Dermis lymphatic vessel endothelial cell (primary cell): ENCODE measurements around the gene MT1A. TPM values are rescaled to one million over a fixed set of nuclear protein-coding genes. Genes with fewer than 3 reads are reported as not detected.

Experiments used
- total RNA-seq: library from RNA; depleted of rRNA; stranded (reverse); fragments of >200 nt; gene quantifications from 2 replicates; pipeline ENCODE4 v1.2.1, GENCODE V29; 2014

MT1A gene
- total RNA-seq = 0.43 TPM in 1 of 2 replicates, not detected in the other

DNA sequence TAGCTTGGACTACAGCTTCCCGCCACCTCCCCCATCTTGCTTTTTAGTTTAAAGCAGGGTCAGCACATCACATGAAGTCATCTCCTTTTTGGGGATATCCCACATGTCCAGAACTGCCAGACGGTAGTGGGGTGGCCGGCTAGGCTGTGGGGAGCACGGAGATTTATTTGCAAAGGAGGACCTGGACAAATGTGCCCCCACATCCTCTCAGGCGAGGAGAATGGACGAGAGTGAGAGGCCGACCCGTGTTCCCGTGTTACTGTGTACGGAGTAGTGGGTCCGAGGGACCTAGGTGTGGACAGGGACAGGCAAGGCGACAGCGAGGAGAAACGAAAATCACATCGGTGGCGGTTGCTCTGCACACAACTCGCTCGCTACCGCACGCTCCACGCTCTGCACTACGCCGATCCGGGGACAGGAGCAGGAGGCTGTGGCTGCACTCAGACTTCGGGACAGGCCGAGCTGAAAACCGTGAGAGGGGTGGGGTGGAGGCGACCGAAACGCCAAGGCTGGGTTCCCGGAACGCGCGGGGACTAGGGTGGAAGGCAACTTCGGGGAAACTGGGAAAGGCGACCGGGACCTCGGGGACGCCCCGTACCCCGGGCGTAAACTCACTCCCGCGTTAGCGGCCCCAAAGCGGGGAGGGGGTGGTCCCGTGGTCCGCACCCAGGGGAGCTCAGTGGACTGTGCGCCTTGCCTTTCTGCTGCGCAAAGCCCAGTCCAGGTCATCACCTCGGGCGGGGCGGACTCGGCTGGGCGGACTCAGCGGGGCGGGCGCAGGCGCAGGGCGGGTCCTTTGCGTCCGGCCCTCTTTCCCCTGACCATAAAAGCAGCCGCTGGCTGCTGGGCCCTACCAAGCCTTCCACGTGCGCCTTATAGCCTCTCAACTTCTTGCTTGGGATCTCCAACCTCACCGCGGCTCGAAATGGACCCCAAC lies at the start of gene MT1A:
Gene MT1A (plus strand): TSS at position 853 of the 937 bp plus-strand sequence. CDS start 73 bp downstream, at position 926.

DNA sequence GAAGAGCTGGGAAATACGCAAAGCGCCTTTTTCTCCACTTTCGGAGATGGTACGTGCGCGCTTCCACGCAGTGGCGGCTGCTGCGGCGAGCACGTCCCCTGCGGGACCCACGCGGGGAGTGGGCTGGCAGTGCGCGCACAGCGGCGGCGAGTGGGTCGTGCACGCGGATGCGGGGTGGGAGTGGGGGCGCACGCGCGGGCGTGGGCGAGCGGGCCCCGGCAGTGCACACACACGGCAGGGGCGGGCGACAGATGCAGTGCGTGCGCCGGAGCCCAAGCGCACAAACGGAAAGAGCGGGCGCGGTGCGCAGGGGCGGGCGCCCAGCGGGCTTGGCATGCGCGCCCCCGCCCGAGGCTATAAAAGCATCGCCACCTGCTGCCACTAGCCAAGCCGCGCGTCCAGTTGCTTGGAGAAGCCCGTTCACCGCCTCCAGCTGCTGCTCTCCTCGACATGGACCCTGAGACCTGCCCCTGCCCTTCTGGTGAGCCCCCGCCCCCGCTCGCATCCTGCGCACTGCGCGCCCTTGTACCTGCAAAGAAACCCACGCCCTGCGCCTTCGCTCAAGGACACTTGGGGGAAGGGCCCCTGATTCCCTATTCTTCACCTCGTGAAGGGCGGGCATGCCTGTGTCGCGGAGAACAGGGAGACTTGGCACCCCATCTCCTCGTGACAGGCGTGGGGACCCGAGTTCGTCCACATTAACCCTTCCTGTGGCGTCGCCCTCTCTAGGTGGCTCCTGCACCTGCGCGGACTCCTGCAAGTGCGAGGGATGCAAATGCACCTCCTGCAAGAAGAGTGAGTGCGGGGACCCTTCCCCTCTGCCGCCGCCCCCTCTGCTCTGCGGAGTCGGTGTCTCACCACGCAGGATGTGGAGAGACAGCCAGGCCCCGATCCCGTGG lies 49.1 kb upstream of the MT1A start, which contains the start of gene MT3:
Gene MT3 (plus strand): TSS at position 388 of the 899 bp plus-strand sequence. CDS start 63 bp downstream, at position 451.

DNA sequence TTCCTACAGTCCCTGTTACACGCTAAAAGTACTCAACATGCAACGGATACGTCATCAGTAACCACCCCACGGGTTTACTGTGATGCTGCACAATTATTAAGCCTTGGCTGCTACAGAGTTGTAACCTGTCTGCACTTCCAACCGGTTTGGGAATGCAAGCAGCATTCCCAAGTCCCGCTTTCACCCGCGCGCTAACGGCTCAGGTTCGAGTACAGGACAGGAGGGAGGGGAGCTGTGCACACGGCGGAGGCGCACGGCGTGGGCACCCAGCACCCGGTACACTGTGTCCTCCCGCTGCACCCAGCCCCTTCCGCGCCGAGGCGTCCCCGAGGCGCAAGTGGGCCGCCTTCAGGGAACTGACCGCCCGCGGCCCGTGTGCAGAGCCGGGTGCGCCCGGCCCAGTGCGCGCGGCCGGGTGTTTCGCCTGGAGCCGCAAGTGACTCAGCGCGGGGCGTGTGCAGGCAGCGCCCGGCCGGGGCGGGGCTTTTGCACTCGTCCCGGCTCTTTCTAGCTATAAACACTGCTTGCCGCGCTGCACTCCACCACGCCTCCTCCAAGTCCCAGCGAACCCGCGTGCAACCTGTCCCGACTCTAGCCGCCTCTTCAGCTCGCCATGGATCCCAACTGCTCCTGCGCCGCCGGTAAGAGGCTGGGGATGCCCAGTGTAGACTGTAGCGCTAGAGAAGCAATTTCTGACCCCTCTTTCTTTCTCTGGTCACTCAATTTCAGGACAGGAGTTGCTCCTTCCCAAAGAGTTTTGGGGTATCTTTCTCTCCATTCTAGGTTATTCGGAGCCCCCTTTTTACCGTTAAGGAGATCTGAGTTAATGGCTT lies 30.2 kb upstream of the MT1A start, which contains the start of gene MT2A:
Gene MT2A (plus strand): TSS at position 542 of the 833 bp plus-strand sequence. CDS start 72 bp downstream, at position 614.

DNA sequence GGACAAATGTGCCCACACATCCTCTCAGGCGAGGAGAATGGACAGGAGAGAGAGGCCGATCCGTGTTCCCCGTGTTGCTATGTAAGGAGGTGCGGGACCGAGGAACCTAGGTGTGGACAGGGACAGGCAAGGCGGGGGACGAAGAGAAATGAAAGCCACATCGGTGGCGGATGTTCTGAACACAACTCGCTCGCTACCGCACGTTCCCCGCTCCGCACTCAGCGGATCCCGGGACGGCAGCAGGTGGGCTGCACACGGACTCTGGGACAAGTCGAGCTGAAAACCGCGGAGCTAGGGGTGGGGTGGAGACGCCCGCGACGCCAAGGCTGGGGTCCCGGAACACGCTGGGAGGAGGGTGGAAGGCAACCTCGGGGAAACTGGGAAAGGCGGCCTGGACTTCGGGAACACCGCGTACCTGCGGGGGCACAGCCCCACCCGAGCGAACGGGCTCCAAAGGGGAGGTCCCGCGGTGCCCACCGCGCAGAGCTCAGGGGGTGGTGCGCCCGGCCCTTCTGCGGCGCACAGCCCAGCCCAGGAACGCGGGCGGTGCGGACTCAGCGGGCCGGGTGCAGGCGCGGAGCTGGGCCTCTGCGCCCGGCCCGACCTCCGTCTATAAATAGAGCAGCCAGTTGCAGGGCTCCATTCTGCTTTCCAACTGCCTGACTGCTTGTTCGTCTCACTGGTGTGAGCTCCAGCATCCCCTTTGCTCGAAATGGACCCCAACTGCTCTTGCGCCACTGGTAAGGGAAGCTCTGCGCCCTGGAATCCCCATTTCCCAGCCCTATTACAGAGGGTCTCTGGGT lies 13.1 kb upstream of the MT1A start, which contains the start of gene MT1E:
Gene MT1E (plus strand): TSS at position 642 of the 803 bp plus-strand sequence. CDS start 71 bp downstream, at position 713.

DNA sequence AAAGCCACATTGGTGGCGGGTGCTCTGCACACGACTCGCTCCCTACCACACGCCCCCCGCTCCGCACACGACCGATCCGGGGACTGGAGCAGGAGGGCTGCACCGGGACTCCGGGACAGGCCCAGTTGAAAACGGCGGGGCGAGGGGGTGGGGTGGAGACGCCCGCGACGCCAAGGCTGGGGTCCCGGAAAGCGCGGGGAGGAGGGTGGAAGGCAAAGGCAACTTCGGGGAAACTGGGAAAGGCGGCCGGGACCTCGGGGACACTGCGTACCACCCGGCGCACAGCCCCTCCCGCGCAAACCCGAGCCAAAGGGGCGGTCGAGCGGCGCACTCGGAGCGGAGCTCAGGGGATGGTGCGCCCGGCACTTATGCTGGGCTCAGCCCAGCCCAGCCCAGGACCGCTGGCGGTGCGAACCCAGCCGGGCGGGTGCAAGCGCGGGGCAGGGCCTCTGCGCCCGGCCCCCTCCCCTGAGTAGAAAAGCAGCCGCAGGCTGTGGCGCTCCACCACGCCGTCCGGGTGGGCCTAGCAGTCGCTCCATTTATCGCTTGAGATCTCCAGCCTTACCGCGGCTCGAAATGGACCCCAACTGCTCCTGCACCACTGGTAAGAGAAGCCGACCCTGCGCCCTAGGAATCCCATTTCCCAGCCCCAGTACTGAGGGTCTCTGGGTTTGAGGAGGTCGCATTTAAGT lies 6.2 kb upstream of the MT1A start, which contains the start of gene MT1M:
Gene MT1M (plus strand): TSS at position 504 of the 692 bp plus-strand sequence. CDS start 73 bp downstream, at position 577.

GRCh38 chr16:56651586-56651985 lies 13.1 kb downstream of the MT1A start, which contains the start of gene MT1B:
TSS of gene MT1B (plus strand) at chr16:56651886. CDS start at chr16:56651954, 68 bp downstream.

GRCh38 chr16:56657555-56658326 lies 19.3 kb downstream of the MT1A start, which contains the start of gene MT1F:
TSS of gene MT1F (plus strand) at chr16:56657959. CDS start at chr16:56658059, 100 bp downstream.

GRCh38 chr16:56667581-56668571 lies 29.4 kb downstream of the MT1A start, which contains the start of gene MT1G:
TSS of gene MT1G (minus strand) at chr16:56668065. CDS start at chr16:56667993, 72 bp downstream.

GRCh38 chr16:56669005-56669839 lies 30.8 kb downstream of the MT1A start, which contains the start of gene MT1H:
TSS of gene MT1H (plus strand) at chr16:56669814. CDS start at chr16:56669885, 71 bp downstream.

DNA sequence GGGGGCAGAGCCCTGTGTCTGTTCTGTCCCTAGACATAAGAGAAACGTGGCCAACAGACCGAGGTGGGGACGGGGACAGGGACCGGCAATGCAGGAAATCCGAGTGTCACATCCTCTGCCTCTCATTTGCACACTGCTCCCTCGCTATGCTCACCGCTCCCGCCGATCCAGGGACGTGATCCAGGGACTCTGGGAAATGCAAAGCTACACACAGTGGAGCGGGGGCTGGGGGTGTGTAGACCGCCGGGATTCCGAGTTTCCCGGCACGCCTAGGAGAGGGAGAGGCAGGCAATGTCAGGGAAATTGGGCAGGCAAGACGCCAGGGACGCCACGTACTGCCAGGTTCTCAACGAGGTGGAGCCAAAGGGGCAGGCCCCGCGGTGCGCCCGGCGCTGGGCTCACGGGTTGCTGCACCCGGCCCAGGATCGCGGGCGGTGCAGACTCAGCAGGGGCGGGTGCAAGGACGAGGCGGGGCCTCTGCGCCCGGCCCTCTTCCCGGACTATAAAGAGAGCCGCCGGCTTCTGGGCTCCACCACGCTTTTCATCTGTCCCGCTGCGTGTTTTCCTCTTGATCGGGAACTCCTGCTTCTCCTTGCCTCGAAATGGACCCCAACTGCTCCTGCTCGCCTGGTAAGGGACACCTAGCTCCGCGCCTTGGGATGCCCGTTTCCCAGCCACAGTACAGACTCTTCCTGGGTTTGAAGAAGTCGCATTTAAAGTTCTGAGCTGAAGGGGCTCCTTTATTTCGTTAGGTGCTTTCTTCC lies 43.7 kb downstream of the MT1A start, which contains the start of gene MT1X:
Gene MT1X (plus strand): TSS at position 532 of the 764 bp plus-strand sequence. CDS start 71 bp downstream, at position 603.

Other genes starting within 250 kb of the MT1A start
- gene AMFR, start 213.1 kb upstream of the MT1A start, total RNA-seq = 283 and 317 TPM in 2 replicates
- gene NUDT21, start 187.3 kb upstream of the MT1A start, total RNA-seq = 82.9 and 91.3 TPM in 2 replicates
- gene OGFOD1, start 187.1 kb upstream of the MT1A start, total RNA-seq = 42.3 and 73.3 TPM in 2 replicates
- gene BBS2, start 118.6 kb upstream of the MT1A start, total RNA-seq = 45.8 and 55.3 TPM in 2 replicates
- not detected in 2 replicates for gene MT4, start 73.6 kb upstream of the MT1A start, total RNA-seq
- gene MT3, start 49.1 kb upstream of the MT1A start, total RNA-seq = not detected in 2 replicates
- gene MT2A, start 30.1 kb upstream of the MT1A start, total RNA-seq = 8.3 and 11.2 TPM in 2 replicates
- gene MT1E, start 12.9 kb upstream of the MT1A start, total RNA-seq = 10.4 and 25.5 TPM in 2 replicates
- gene MT1M, start 6.0 kb upstream of the MT1A start, total RNA-seq = 0.43 and 0.54 TPM in 2 replicates
- not detected in 2 replicates for gene MT1B, start 13.2 kb downstream of the MT1A start, total RNA-seq
- 0.22 and 0.34 TPM in 2 replicates for gene MT1F, start 19.3 kb downstream of the MT1A start, total RNA-seq
- gene MT1G, start 29.4 kb downstream of the MT1A start, total RNA-seq = 0.22 TPM in 1 of 2 replicates, not detected in the other
- gene MT1H, start 31.1 kb downstream of the MT1A start, total RNA-seq = not detected in 2 replicates
- 8.6 and 8.7 TPM in 2 replicates for gene MT1X, start 43.8 kb downstream of the MT1A start, total RNA-seq
- gene NUP93, start 91.5 kb downstream of the MT1A start, total RNA-seq = 51.4 and 58.7 TPM in 2 replicates
- 0.09 TPM in 1 of 2 replicates, not detected in the other for gene SLC12A3, start 226.5 kb downstream of the MT1A start, total RNA-seq